ENCODE data around the gene MARK3. TPM values are rescaled to one million over a fixed set of nuclear protein-coding genes. Genes with fewer than 3 reads are reported as not detected.

The MARK3 gene
- polyA plus RNA-seq, 3 donors = 101 to 113 (median 104) TPM

DNA sequence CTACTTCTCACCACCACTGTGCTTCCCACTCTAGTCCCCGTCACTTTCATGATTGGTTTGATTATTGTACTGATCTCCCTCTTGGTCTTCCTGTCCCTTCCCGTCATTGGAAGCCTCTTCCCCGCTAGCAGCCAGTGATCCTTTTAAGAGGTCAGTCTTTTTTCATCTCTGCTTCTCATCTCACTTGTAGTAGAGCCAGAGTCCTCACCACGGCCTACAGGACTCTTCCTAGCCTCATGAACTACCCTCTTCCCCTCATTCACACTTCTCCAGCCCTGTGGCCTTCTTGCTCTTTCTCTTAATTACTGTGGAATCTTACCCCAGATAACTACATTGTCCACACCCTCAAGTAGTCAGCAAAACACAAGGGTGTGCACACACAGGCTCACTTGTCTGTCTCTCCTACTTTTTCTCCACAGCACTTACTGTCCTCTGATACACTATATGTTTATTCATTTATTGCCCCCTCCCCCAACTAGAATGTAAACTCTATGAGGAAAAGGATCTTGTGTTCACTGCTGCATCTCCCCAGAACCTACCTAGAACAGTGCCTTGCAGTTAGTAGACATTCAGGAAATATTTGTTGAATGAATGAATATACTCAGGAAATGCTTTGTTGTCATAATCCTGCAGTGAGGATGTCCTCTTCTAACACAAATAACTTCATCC lies 71.1 kb downstream of the MARK3 start:
- DNase-seq (ENCODE audit: extremely low read depth in 1 of 11, low read depth in 9 of 11, low spot score in 4 of 11) = no peak

DNA sequence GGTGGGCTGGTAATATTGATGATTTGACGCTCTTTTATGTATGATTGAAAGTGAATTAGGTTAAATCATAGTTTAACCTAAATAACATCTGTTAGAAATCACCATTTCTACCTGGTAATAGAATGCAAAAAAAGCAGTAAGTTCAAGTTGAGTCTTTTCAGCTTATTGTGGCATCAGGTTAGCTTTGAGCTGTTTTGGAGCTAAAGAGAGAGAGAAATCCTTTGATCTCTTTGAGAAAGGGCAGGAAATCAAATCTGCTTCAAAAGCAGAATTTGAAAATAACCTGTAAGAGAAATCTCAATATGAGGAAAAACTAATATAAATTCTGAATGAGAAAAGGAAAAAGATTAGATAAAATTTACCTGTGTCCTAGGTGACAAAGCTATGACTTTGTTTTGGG lies 75.2 kb downstream of the MARK3 start:
- DNase-seq (ENCODE audit: extremely low read depth in 1 of 11, low read depth in 9 of 11, low spot score in 4 of 11) = no peak

DNA sequence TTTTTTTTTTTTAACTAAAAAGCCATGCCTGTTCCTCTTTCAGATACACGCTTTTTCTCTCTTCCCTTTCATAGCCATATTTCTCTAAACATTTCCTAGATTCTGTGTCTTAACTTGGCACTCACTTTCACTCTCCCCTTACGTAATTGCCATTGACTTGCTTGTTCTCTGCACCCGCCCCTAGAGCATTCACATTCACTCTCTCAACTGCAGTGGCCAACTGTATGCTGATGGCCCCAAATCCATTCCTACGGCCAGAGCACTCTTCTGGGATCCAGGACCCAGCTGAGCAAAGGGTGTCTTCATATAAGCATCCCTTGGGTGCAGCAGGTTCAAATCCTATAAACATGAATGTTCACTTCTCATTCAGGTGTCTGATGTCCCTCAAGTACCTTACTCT lies 77.9 kb downstream of the MARK3 start:
- DNase-seq (ENCODE audit: extremely low read depth in 1 of 11, low read depth in 9 of 11, low spot score in 4 of 11) = no peak

DNA sequence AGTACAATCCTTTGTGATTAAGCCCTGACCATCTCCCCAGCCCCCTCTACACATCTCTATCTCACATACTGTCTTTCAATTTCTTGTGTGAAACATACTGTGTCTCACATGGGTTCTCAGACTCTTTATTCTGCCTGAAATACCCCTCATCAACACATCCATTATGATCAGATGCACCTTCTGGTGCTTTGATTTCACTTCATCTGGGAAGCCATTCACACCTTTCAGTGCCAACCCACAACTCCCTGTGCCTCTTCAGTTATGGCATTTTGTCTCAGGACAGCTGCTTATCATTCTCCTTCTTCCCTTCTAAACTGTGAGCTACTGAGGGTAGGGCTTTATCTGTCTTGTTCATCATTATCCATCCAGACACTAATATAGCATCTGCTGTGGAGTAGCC lies 78.6 kb downstream of the MARK3 start:
- no peak for DNase-seq (ENCODE audit: extremely low read depth in 1 of 11, low read depth in 9 of 11, low spot score in 4 of 11)

DNA sequence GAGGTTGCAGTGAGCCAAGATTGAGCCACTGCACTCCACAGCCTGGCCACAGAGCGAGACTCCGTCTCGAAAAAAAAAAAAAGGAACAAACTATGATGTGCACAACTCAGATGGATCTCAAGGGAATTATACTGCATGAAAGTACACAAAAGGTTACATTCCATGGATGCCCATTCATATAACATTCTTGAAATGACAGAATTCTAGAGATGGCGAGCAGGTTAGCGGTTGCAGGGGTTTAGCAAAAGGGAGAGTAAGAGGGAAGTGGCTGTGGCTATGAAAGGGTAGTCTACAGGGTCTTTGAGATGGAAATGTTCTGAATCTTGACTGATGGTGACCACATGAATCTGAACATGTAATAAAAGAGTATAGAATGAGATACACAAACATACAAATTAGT lies 87.7 kb downstream of the MARK3 start:
- DNase-seq (ENCODE audit: extremely low read depth in 1 of 11, low read depth in 9 of 11, low spot score in 4 of 11) = no peak

DNA sequence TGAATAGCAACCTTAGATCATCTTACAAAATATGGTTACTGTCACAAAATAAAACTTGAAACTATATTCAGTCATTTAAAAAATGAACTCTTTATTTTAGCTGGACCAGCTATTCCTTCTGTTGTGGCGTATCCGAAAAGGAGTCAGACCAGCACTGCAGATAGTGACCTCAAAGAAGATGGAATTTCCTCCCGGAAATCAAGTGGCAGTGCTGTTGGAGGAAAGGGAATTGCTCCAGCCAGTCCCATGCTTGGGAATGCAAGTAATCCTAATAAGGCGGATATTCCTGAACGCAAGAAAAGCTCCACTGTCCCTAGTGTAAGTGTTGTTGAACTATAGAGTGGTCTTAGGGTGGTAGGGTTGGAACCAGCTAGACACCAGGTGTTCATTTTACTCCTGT lies 89.7 kb downstream of the MARK3 start:
- DNase-seq (ENCODE audit: extremely low read depth in 1 of 11, low read depth in 9 of 11, low spot score in 4 of 11) = no peak

DNA sequence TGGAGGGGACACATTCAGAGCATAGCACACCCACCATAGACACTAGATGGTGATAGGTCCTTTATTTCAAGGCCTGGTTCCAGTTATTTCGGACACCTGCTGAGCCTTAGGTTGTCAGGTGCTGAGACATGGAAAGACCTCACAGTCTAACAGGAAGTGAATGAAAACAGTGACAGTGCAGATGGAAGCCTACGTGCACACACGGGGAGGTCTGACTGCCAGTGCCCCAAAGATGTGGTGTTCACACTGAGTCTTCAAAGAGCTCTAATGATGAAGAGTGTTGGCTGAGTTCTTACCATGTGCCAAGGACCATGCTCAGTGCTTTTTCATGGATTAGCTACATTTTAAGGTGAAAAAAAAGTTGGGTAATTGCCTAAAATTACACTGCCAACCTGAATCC lies 90.8 kb downstream of the MARK3 start:
- DNase-seq (ENCODE audit: extremely low read depth in 1 of 11, low read depth in 9 of 11, low spot score in 4 of 11) = no peak

- no peak for DNase-seq (ENCODE audit: extremely low read depth in 1 of 11, low read depth in 9 of 11, low spot score in 4 of 11)
Measured at GRCh38 chr14:103476631-103477030, 91.4 kb downstream of the MARK3 start.

GRCh38 chr14:103480595-103480994 lies 95.4 kb downstream of the MARK3 start:
- DNase-seq (ENCODE audit: extremely low read depth in 1 of 11, low read depth in 9 of 11, low spot score in 4 of 11) = no peak

- peak in 2 of 11 donors; percentile 11 for DNase-seq (ENCODE audit: extremely low read depth in 1 of 11, low read depth in 9 of 11, low spot score in 4 of 11)
Measured at GRCh38 chr14:103483600-103483999, 98.4 kb downstream of the MARK3 start.

GRCh38 chr14:103485504-103485903 lies 100.3 kb downstream of the MARK3 start:
- no peak for DNase-seq (ENCODE audit: extremely low read depth in 1 of 11, low read depth in 9 of 11, low spot score in 4 of 11)

GRCh38 chr14:103488071-103488470 lies 102.9 kb downstream of the MARK3 start:
- no peak for DNase-seq (ENCODE audit: extremely low read depth in 1 of 11, low read depth in 9 of 11, low spot score in 4 of 11)

GRCh38 chr14:103488960-103489359 lies 103.7 kb downstream of the MARK3 start:
- no peak for DNase-seq (ENCODE audit: extremely low read depth in 1 of 11, low read depth in 9 of 11, low spot score in 4 of 11)

DNA sequence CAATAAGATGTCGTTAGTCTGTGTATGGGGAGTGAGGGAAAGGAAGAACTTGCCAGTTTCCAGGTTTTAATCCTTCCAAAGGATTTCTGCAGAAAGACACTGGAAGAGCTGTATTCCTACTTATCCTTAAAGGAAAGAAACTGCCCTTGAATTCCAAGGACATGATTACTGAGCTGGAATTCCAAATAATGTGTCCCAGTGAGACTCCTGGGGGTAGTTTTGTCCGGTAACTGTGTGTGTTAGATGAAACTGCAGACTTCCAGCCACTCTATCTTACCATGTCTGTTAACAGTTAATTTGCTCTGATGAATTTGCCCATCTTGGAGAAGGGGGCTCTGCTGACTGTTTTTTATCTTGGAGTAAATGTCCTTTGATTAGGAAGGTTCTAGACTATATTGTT lies 104.4 kb downstream of the MARK3 start:
- no peak for DNase-seq (ENCODE audit: extremely low read depth in 1 of 11, low read depth in 9 of 11, low spot score in 4 of 11)

GRCh38 chr14:103491691-103492090 lies 106.5 kb downstream of the MARK3 start:
- DNase-seq (ENCODE audit: extremely low read depth in 1 of 11, low read depth in 9 of 11, low spot score in 4 of 11) = no peak

DNA sequence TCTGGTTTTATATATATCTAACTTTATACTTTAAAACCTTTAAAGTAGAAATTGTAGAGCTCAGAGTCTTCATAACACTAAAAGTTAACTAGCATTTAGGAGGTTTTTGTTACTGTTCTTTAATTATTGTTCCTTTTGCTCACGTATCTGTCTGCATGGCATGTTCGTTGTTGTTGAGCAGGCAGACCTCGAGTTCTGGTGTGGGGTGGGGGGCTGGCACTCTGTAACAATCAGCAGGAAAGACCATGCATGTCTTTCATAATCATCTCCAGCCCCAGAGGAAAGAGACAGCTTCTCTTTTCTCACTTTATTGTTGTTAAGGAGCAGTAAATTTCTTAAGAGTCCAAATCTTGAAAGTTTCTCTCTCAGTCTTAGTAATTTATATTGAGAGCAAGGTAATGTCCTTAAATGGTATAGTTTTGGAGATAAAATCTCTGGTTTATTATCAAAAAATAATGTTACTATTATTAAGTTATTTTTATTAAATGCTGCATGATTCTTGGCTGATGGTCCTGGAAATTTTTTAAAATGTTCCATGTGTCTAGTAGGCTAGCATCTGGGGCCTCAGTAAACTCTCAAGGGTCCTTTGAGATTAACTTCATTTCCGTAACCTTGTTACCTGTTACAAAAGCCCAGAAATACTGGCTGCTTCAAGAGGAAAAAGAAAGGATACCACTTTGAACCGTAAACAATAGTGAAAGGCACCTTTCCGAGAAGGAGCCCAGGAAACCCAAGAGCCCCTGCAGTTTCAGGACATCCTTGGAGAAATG lies 107.1 kb downstream of the MARK3 start:
- DNase-seq (ENCODE audit: extremely low read depth in 1 of 11, low read depth in 9 of 11, low spot score in 4 of 11) = no peak

- DNase-seq (ENCODE audit: extremely low read depth in 1 of 11, low read depth in 9 of 11, low spot score in 4 of 11) = no peak
Measured at GRCh38 chr14:103495854-103496253, 110.6 kb downstream of the MARK3 start.

GRCh38 chr14:103496776-103497175 lies 111.6 kb downstream of the MARK3 start:
- no peak for DNase-seq (ENCODE audit: extremely low read depth in 1 of 11, low read depth in 9 of 11, low spot score in 4 of 11)

- DNase-seq (ENCODE audit: extremely low read depth in 1 of 11, low read depth in 9 of 11, low spot score in 4 of 11) = no peak
Measured at GRCh38 chr14:103499709-103500108, 114.5 kb downstream of the MARK3 start.

GRCh38 chr14:103500148-103500990 lies 115.2 kb downstream of the MARK3 start:
- peak in 6 of 11 donors; percentile 54 to 81 (median 74) for DNase-seq (ENCODE audit: extremely low read depth in 1 of 11, low read depth in 9 of 11, low spot score in 4 of 11)

All from renal cortex interstitium (tissue), 11 donors.